Activated CD8-positive, alpha-beta T cell treated with anti-CD3 and anti-CD28 coated beads for 36 hours (primary cell): ENCODE results near the gene AP2A2. TPM values are rescaled to one million over a fixed set of nuclear protein-coding genes. Genes with fewer than 3 reads are reported as not detected.

Source experiments
- ATAC-seq: fragments of 200-7000 bp; cut with Tn5 transposase; one replicate; pipeline ENCODE4 v1.10.0; 2021; ENCODE audit warnings: mild to moderate bottlenecking, moderate library complexity
- CTCF ChIA-PET: fragments of 350-600 bp; sonication (Branson Sonifier 250); formaldehyde crosslinking; loops from one replicate; lab custom pipeline; 2021; ENCODE audit warnings: antibody characterized with exemption; lab: Charles Lee
- POLR2A ChIA-PET: fragments of 350-600 bp; sonication (Branson Sonifier 250); formaldehyde crosslinking; loops from one replicate; lab custom pipeline; 2021; ENCODE audit warnings: antibody characterized with exemption; lab: Charles Lee
- DNase-seq: peaks from one replicate; pipeline ENCODE4 v3.0.0-alpha.2; 2020
- H3K27ac Mint-ChIP-seq: one replicate; pipeline ENCODE4 v1.8.0; 2021; ENCODE audit warnings: mild to moderate bottlenecking, mixed read lengths
- H3K27me3 Mint-ChIP-seq: one replicate; pipeline ENCODE4 v1.8.0; 2021; ENCODE audit warnings: mixed read lengths
- H3K36me3 Mint-ChIP-seq: one replicate; pipeline ENCODE4 v1.8.0; 2021; ENCODE audit warnings: low read depth, mixed read lengths
- H3K4me1 Mint-ChIP-seq: one replicate; pipeline ENCODE4 v1.8.0; 2021; ENCODE audit warnings: low read depth, mixed read lengths
- H3K4me3 Mint-ChIP-seq: one replicate; pipeline ENCODE4 v1.8.0; 2021; ENCODE audit warnings: mild to moderate bottlenecking, moderate library complexity, mixed read lengths
- H3K9me3 Mint-ChIP-seq: one replicate; pipeline ENCODE4 v1.8.0; 2021; ENCODE audit warnings: mixed read lengths
- intact Hi-C: fragments of 100-400 bp; cut with micrococcal nuclease; formaldehyde crosslinking; loops from one replicate; pipeline ENCODE4 v1.10.0; 2022
- total RNA-seq, 2 experiments: library from RNA; stranded (reverse); gene quantifications; one replicate each; pipeline ENCODE4 v1.2.3, GENCODE V29; 2021
- TF ChIP-seq, protein P1 (sequence below): fragments of 200-600 bp; IDR thresholded peaks from one replicate; pipeline ENCODE4 v1.8.0; 2022; ENCODE audit warnings: antibody characterized with exemption, mild to moderate bottlenecking

Gene AP2A2
- total RNA-seq, 2 experiments from 2014 or later: 34.0 to 34.6 TPM

DNA sequence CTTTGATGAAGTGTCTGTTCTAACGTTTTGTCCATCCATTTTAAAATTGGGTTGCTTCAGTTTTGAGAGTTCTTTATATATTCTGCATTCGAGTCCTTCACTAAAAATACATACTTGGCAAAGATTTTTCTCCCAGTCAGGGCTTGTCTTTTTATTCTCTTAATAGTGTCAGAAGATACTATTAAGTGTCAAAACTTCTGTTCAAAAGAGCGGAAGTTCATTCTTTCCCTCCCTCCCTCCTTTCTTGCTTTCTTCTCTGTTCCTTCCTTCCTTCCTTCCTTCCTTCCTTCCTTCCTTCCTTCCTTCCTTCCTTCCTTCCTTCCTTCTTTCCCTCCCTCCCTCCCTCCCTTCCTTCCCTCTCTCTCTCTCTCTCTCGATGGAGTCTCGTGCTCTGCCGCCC is 118.5 kb downstream of the AP2A2 start:
- Mint-ChIP-seq H3K27me3 (peaks cover 7% of the 10 kb centered on the region), H3K36me3 (no peaks in the 10 kb centered on the region), H3K4me3 (no peak overlapping the region), H3K9me3 (no peaks in the 10 kb centered on the region), H3K27ac (no peak overlapping the region), H3K4me1 (no peaks in the 10 kb centered on the region)
- no peak for DNase-seq
- CTCF ChIA-PET: no interaction called here
- no peak for ATAC-seq
- intact Hi-C loops: no loop called here
- POLR2A ChIA-PET: no interaction called here
- TF ChIP-seq, protein P1, sequence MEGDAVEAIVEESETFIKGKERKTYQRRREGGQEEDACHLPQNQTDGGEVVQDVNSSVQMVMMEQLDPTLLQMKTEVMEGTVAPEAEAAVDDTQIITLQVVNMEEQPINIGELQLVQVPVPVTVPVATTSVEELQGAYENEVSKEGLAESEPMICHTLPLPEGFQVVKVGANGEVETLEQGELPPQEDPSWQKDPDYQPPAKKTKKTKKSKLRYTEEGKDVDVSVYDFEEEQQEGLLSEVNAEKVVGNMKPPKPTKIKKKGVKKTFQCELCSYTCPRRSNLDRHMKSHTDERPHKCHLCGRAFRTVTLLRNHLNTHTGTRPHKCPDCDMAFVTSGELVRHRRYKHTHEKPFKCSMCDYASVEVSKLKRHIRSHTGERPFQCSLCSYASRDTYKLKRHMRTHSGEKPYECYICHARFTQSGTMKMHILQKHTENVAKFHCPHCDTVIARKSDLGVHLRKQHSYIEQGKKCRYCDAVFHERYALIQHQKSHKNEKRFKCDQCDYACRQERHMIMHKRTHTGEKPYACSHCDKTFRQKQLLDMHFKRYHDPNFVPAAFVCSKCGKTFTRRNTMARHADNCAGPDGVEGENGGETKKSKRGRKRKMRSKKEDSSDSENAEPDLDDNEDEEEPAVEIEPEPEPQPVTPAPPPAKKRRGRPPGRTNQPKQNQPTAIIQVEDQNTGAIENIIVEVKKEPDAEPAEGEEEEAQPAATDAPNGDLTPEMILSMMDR: no peak

- Mint-ChIP-seq H3K9me3 (no peaks in the 10 kb centered on the region), H3K27me3 (peaks cover 9% of the 10 kb centered on the region), H3K36me3 (no peaks in the 10 kb centered on the region), H3K4me1 (no peaks in the 10 kb centered on the region), H3K4me3 (no peak overlapping the region), H3K27ac (no peak overlapping the region)
- ChIA-PET CTCF (no interaction called here), POLR2A (no interaction called here)
- intact Hi-C loops: no loop called here
- ATAC-seq (no peak), DNase-seq (no peak)
- TF ChIP-seq, protein P1: no peak
Measured at GRCh38 chr11:1047595-1048156, 122.0 kb downstream of the AP2A2 start.

DNA sequence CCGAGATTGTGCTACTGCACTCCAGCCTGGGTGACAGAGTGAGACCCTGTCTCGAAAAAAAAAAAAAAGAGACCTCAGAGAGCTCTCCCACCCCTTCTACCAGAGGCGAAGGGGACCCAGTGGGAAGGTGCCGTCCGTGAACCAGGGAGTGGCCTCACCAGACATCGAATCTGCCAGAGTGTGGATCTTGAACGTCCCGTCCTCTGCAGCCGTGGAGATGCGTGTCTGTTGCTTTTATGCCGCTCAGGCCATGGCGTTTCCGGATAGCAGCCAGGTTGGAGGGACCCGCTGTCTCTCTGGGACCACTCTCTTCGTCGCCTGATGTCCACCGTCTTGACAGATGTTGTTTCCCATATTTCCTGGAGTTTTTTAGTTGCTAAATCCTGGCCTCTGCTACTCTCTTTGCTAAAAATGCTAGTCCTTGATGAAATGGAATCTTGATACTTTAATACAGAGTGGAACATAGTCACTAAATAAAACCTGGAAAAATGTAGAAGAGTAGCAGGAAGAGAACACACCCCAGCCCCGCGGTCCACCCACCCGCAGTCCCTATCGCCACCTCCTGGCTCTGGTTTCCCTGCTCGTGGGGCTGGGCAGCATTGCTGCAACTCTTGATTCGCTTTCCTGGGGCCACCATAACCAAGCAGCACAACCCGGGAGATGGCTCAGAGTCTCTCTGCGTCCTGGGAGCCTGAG is 122.9 kb downstream of the AP2A2 start:
- TF ChIP-seq, protein P1: no peak
- peaks cover 9% of the 10 kb centered on the region for H3K27me3 Mint-ChIP-seq
- ATAC-seq: no peak
- H3K4me1 Mint-ChIP-seq: no peaks in the 10 kb centered on the region
- intact Hi-C loops: no loop called here
- POLR2A ChIA-PET: no interaction called here
- no peak for DNase-seq
- H3K9me3 Mint-ChIP-seq: no peaks in the 10 kb centered on the region
- no peak overlapping the region for H3K27ac Mint-ChIP-seq
- CTCF ChIA-PET: no interaction called here
- no peak overlapping the region for H3K4me3 Mint-ChIP-seq
- H3K36me3 Mint-ChIP-seq: no peaks in the 10 kb centered on the region

DNA sequence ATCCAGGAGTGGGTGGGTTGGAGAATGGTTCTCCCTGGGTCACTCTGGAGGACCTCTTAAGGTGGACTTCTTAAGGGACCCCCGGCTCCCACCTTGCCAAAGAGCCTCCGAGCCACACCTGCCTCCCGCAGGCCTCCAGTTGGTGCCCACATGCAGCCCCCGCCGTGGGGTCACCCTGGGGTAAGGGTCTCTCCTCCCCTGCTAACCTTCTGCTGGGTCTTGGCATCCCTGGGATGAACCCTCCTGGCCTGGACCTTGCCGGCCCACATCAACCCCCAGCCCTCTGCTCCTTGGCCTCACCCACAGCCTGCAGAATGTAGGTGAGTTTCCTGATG is 123.4 kb downstream of the AP2A2 start:
- H3K27me3 Mint-ChIP-seq: peaks cover 7% of the 10 kb centered on the region
- intact Hi-C loops: no loop called here
- H3K27ac Mint-ChIP-seq: no peak overlapping the region
- ATAC-seq (no peak), DNase-seq (no peak)
- H3K36me3 Mint-ChIP-seq: no peaks in the 10 kb centered on the region
- ChIA-PET CTCF (interaction anchor here (1.3 kb wide), 1 partner anchor 201 kb away, joined by 4 read pairs; no protein-coding TSS in a partner anchor), POLR2A (no interaction called here)
- TF ChIP-seq, protein P1: no peak
- H3K9me3 Mint-ChIP-seq: no peaks in the 10 kb centered on the region
- H3K4me1 Mint-ChIP-seq: no peaks in the 10 kb centered on the region
- no peak overlapping the region for H3K4me3 Mint-ChIP-seq

DNA sequence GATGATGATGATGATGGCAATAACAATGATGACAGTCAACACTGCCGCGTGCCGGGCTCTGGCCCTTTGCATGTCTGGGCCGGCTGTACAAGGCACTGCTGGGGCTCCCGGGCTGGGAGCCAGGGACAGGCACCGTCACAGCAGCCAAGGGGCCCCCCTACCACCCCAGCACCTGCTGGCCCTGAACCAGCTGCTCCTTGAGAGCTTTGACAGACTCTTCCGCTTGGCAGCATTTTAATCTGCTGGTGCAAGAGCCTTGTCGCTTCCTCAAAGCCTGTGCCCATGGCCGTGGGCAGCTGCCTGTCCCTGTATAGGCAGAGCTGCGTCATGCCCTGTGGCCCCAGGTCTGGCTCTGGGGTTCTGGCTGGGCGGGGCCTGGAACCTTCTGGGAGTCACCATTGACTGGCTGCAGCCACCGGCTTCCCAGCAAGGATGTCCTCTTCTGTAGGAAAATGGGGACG is 123.8 kb downstream of the AP2A2 start:
- Mint-ChIP-seq H3K27me3 (peaks cover 7% of the 10 kb centered on the region), H3K36me3 (no peaks in the 10 kb centered on the region), H3K27ac (no peak overlapping the region), H3K4me1 (no peaks in the 10 kb centered on the region), H3K9me3 (no peaks in the 10 kb centered on the region), H3K4me3 (no peak overlapping the region)
- intact Hi-C loops: no loop called here
- TF ChIP-seq, protein P1: no peak
- DNase-seq (no peak), ATAC-seq (no peak)
- ChIA-PET CTCF (interaction anchor here (1.3 kb wide), 1 partner anchor 201 kb away, joined by 4 read pairs; no protein-coding TSS in a partner anchor), POLR2A (no interaction called here)
